ENCODE data around the gene MCRS1. TPM values are rescaled to one million over a fixed set of nuclear protein-coding genes. Genes with fewer than 3 reads are reported as not detected.
"Not testable (repeated sequence)": the region's sequence is repeated elsewhere in the genome, so short reads cannot be mapped to it uniquely, and the experiment has no call there.

MCRS1 gene
- total RNA-seq, 1 experiment from 2014 or later: 103 TPM

DNA sequence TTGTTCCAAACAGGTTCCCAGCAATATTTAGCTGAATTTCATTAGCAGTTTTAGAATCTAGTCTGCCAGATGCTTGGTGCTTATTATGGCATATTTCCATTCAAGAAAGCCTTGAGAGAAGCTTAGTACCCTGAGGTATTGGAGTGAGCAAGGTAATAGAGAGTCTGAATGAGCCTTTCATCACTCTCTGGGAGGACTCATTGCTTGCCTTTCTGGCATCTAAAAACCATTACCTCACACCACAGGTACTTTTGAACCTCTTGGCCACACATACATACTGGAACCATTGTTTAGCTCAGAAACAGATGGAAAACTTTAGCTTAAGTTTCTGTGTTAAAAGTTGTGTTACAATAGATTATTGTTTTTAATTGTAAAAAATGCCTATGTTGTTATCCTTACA lies 56.5 kb downstream of the MCRS1 start:
- H2BK12ac ChIP-seq (ENCODE audit: insufficient read length, low read depth, low read length): no peak overlapping the region
- no peaks in the 10 kb centered on the region for H3K79me1 ChIP-seq (ENCODE audit: insufficient read depth, low read depth, low read length, poor library complexity, severe bottlenecking)
- H2BK15ac ChIP-seq (ENCODE audit: low read depth, low read length): no peak overlapping the region
- H4K91ac ChIP-seq (ENCODE audit: insufficient read length, low read depth, low read length): no peak overlapping the region
- H3K27ac Mint-ChIP-seq: no peak overlapping the region
- TF ChIP-seq CTCF (conservative IDR thresholded peaks at IDR 0.05): no peak
- H3K27ac ChIP-seq (ENCODE audit: insufficient read length, low read depth, low read length): no peak overlapping the region
- no peak overlapping the region for H2AK5ac ChIP-seq (ENCODE audit: insufficient read length, low read length)
- no peak overlapping the region for H3K18ac ChIP-seq (ENCODE audit: insufficient read length, low read depth, low read length)
- no peak overlapping the region for H2BK120ac ChIP-seq (ENCODE audit: low read depth, low read length, poor library complexity, severe bottlenecking)
- peaks cover 0 to 4% (median 0%) of the 10 kb centered on the region in 3 experiments; a peak in 1 of 7 replicates for H3K36me3 Mint-ChIP-seq (ENCODE audit: insufficient read depth in 1 of 3, low read depth in 3 of 3)
- H3K4ac ChIP-seq (ENCODE audit: low read depth, low read length): no peak overlapping the region
- no peaks in the 10 kb centered on the region for H3K9me3 ChIP-seq (ENCODE audit: control insufficient read depth, low read depth, low read length)
- no peaks in the 10 kb centered on the region; the same call in 1 of the 2 replicates for H3K27me3 Mint-ChIP-seq (ENCODE audit: low read depth)
- H3K4me2 ChIP-seq (ENCODE audit: insufficient read depth, insufficient read length, low read length): no peak overlapping the region
- no peaks in the 10 kb centered on the region for H3K23me2 ChIP-seq (ENCODE audit: insufficient read length, low read depth, low read length, poor library complexity, severe bottlenecking)
- no peak overlapping the region for H3K23ac ChIP-seq (ENCODE audit: insufficient read length, low read depth, low read length)
- no peak overlapping the region for H3K14ac ChIP-seq (ENCODE audit: insufficient read depth, low read length)
- no peak overlapping the region for H4K8ac ChIP-seq (replicated peaks; ENCODE audit: insufficient read length, low read depth, low read length)
- no peaks in the 10 kb centered on the region for H3K4me1 ChIP-seq (ENCODE audit: insufficient read depth, low read length)
- no peak overlapping the region for H3K56ac ChIP-seq (ENCODE audit: insufficient read length, low read depth, low read length)
- no peak overlapping the region for H3K4me3 Mint-ChIP-seq
- H2BK20ac ChIP-seq (ENCODE audit: low read depth, low read length, poor library complexity, severe bottlenecking): no peak overlapping the region
- no peak overlapping the region for H3K9ac ChIP-seq (ENCODE audit: extremely low read depth, insufficient read length, low read length)
- H3K27me3 ChIP-seq (ENCODE audit: insufficient read depth, low read length): no peaks in the 10 kb centered on the region
- no peak overlapping the region for H4K5ac ChIP-seq (ENCODE audit: insufficient read length, low read depth, low read length)
- H3K79me2 ChIP-seq (ENCODE audit: insufficient read depth, low read length): no peaks in the 10 kb centered on the region
- H3T11ph ChIP-seq (ENCODE audit: low read length): no peak overlapping the region
- DNase-seq: no peak
- H2AFZ ChIP-seq (ENCODE audit: low read length): no peak overlapping the region
- H3K9me3 Mint-ChIP-seq: no peaks in the 10 kb centered on the region
- H2BK5ac ChIP-seq (ENCODE audit: insufficient read length, low read length): no peak overlapping the region
- H4K20me1 ChIP-seq (ENCODE audit: control insufficient read depth, insufficient read depth, insufficient read length): no peaks in the 10 kb centered on the region
- no peaks in the 10 kb centered on the region for H3K4me1 Mint-ChIP-seq

GRCh38 chr12:49509681-49510080 lies 58.3 kb downstream of the MCRS1 start:
- not testable (repeated sequence) for H3T11ph ChIP-seq (ENCODE audit: low read length); H3K9me3 Mint-ChIP-seq; H4K20me1 ChIP-seq (ENCODE audit: control insufficient read depth, insufficient read depth, insufficient read length); H3K9me3 ChIP-seq (ENCODE audit: control insufficient read depth, low read depth, low read length); H2AK5ac ChIP-seq (ENCODE audit: insufficient read length, low read length); H4K5ac ChIP-seq (ENCODE audit: insufficient read length, low read depth, low read length); H3K79me2 ChIP-seq (ENCODE audit: insufficient read depth, low read length); H3K27me3 Mint-ChIP-seq (ENCODE audit: low read depth); H3K56ac ChIP-seq (ENCODE audit: insufficient read length, low read depth, low read length); H3K23ac ChIP-seq (ENCODE audit: insufficient read length, low read depth, low read length); H3K27me3 ChIP-seq (ENCODE audit: insufficient read depth, low read length); H3K27ac ChIP-seq (ENCODE audit: insufficient read length, low read depth, low read length); H3K79me1 ChIP-seq (ENCODE audit: insufficient read depth, low read depth, low read length, poor library complexity, severe bottlenecking); H4K91ac ChIP-seq (ENCODE audit: insufficient read length, low read depth, low read length); DNase-seq; H3K9ac ChIP-seq (ENCODE audit: extremely low read depth, insufficient read length, low read length); H2BK5ac ChIP-seq (ENCODE audit: insufficient read length, low read length); H2BK120ac ChIP-seq (ENCODE audit: low read depth, low read length, poor library complexity, severe bottlenecking); H3K4me2 ChIP-seq (ENCODE audit: insufficient read depth, insufficient read length, low read length); H3K4me3 Mint-ChIP-seq; H3K4ac ChIP-seq (ENCODE audit: low read depth, low read length); H3K14ac ChIP-seq (ENCODE audit: insufficient read depth, low read length); H3K36me3 Mint-ChIP-seq (ENCODE audit: insufficient read depth in 1 of 3, low read depth in 3 of 3); H2BK12ac ChIP-seq (ENCODE audit: insufficient read length, low read depth, low read length); H3K4me1 Mint-ChIP-seq; H3K23me2 ChIP-seq (ENCODE audit: insufficient read length, low read depth, low read length, poor library complexity, severe bottlenecking); H2AFZ ChIP-seq (ENCODE audit: low read length); H2BK15ac ChIP-seq (ENCODE audit: low read depth, low read length); H2BK20ac ChIP-seq (ENCODE audit: low read depth, low read length, poor library complexity, severe bottlenecking); H3K4me1 ChIP-seq (ENCODE audit: insufficient read depth, low read length); H3K18ac ChIP-seq (ENCODE audit: insufficient read length, low read depth, low read length); H4K8ac ChIP-seq (replicated peaks; ENCODE audit: insufficient read length, low read depth, low read length); H3K27ac Mint-ChIP-seq
- WGBS (ENCODE audit: extremely low coverage, insufficient read length, low lambda C conversion rate): no CpG with 5 or more reads among the region's 8 CpGs

Data from H9 (cell line).